HEK293 (cell line): ENCODE measurements around the gene ADAM19.

Experiments
- CTCF ChIA-PET: fragments of 350-600 bp; formaldehyde crosslinking; extraction: SDS; loops from one replicate; lab custom pipeline; 2021; ENCODE audit warnings: antibody characterized with exemption; lab: Yijun Ruan, JAX
- POLR2A ChIA-PET: fragments of 300-600 bp; formaldehyde crosslinking; extraction: SDS; loops from one replicate; lab custom pipeline; 2020; ENCODE audit warnings: antibody characterized with exemption, inconsistent platforms; lab: Yijun Ruan, JAX
- H3K27ac ChIP-seq: fragments of 200-500 bp; sonication (Bioruptor generic); 2 replicates; pipeline ENCODE4 v1.5.1; 2014; ENCODE audit warnings: low read depth, low read length, control low read depth, inconsistent platforms; ENCODE audit errors: extremely low read depth
- H3K36me3 ChIP-seq, 2 experiments: fragments of 200-500 bp in 1 of 2; sonication (Bioruptor generic) in 1 of 2; 1 replicate in 1 of 2; 2 replicates in 1 of 2; pipeline ENCODE4 v1.5.1; 2014 to 2017; ENCODE audit warnings: inconsistent platforms in 2 of 2, low read length in 2 of 2; ENCODE audit not compliant: control insufficient read depth in 2 of 2, insufficient read depth in 1 of 2
- H3K4me1 ChIP-seq: fragments of 200-500 bp; sonication (Bioruptor generic); 2 replicates; pipeline ENCODE4 v1.5.1; 2014; ENCODE audit warnings: mild to moderate bottlenecking, low read length, inconsistent platforms; ENCODE audit not compliant: control insufficient read depth, insufficient read depth
- H3K4me3 ChIP-seq: 2 replicates; pipeline ENCODE4 v1.5.1; 2011; ENCODE audit warnings: low read depth, mild to moderate bottlenecking, control low read depth, low read length, moderate library complexity
- H3K9me3 ChIP-seq: fragments of 200-500 bp; sonication (Bioruptor generic); 2 replicates; pipeline ENCODE4 v1.5.1; 2014; ENCODE audit warnings: low read depth, low read length, inconsistent platforms; ENCODE audit not compliant: control insufficient read depth, insufficient read depth
- GFI1B ChIP-seq: fragments of 450-650 bp; formaldehyde crosslinking; IDR thresholded peaks from 2 replicates; pipeline ENCODE4 v1.5.1; 2016; ENCODE audit warnings: missing biosample characterization, missing genetic modification characterization
- GLIS1 ChIP-seq: fragments of 450-650 bp; formaldehyde crosslinking; IDR thresholded peaks from 2 replicates; pipeline ENCODE4 v1.5.1; 2016; ENCODE audit warnings: missing biosample characterization, missing genetic modification characterization
- KLF16 ChIP-seq: fragments of 450-650 bp; formaldehyde crosslinking; IDR thresholded peaks from 2 replicates; pipeline ENCODE4 v1.5.1; 2017; ENCODE audit warnings: missing biosample characterization, missing genetic modification characterization
- OSR2 ChIP-seq: fragments of 450-650 bp; formaldehyde crosslinking; IDR thresholded peaks from 2 replicates; pipeline ENCODE4 v1.5.1; 2016; ENCODE audit warnings: missing biosample characterization, missing genetic modification characterization
- OVOL3 ChIP-seq: fragments of 450-650 bp; formaldehyde crosslinking; IDR thresholded peaks from 2 replicates; pipeline ENCODE4 v1.5.1; 2016; ENCODE audit warnings: missing biosample characterization, missing genetic modification characterization
- REPIN1 ChIP-seq: fragments of 450-650 bp; formaldehyde crosslinking; IDR thresholded peaks from 2 replicates; pipeline ENCODE4 v1.5.1; 2017; ENCODE audit warnings: missing biosample characterization, missing genetic modification characterization, low read depth
- SALL2 ChIP-seq: fragments of 450-650 bp; formaldehyde crosslinking; IDR thresholded peaks from 2 replicates; pipeline ENCODE4 v1.5.0; 2017; ENCODE audit warnings: missing biosample characterization, mild to moderate bottlenecking, missing genetic modification characterization, borderline replicate concordance
- ZBTB20 ChIP-seq: fragments of 450-650 bp; formaldehyde crosslinking; IDR thresholded peaks from 2 replicates; pipeline ENCODE4 v1.5.1; 2016; ENCODE audit warnings: missing biosample characterization, missing genetic modification characterization
- ZBTB21 ChIP-seq: fragments of 450-650 bp; formaldehyde crosslinking; IDR thresholded peaks from 2 replicates; pipeline ENCODE4 v1.5.1; 2017; ENCODE audit warnings: missing biosample characterization, missing genetic modification characterization
- ZBTB7A ChIP-seq: fragments of 450-650 bp; formaldehyde crosslinking; IDR thresholded peaks from 2 replicates; pipeline ENCODE4 v1.5.1; 2016; ENCODE audit warnings: low read depth, missing biosample characterization, missing genetic modification characterization
- ZEB2 ChIP-seq: fragments of 450-650 bp; formaldehyde crosslinking; IDR thresholded peaks from 2 replicates; pipeline ENCODE4 v1.5.1; 2016; ENCODE audit warnings: missing biosample characterization, missing genetic modification characterization
- ZFP41 ChIP-seq: fragments of 450-650 bp; formaldehyde crosslinking; IDR thresholded peaks from 2 replicates; pipeline ENCODE4 v1.5.1; 2016; ENCODE audit warnings: missing biosample characterization, missing genetic modification characterization, borderline replicate concordance
- ZNF133 ChIP-seq: fragments of 450-650 bp; formaldehyde crosslinking; IDR thresholded peaks from 2 replicates; pipeline ENCODE4 v1.5.1; 2016; ENCODE audit warnings: missing biosample characterization, missing genetic modification characterization
- ZNF146 ChIP-seq: fragments of 450-650 bp; formaldehyde crosslinking; IDR thresholded peaks from 2 replicates; pipeline ENCODE4 v1.5.1; 2016; ENCODE audit warnings: missing biosample characterization, missing genetic modification characterization
- ZNF157 ChIP-seq: fragments of 450-650 bp; formaldehyde crosslinking; IDR thresholded peaks from 2 replicates; pipeline ENCODE4 v1.5.1; 2016; ENCODE audit warnings: missing biosample characterization, missing genetic modification characterization
- ZNF223 ChIP-seq: fragments of 450-650 bp; formaldehyde crosslinking; IDR thresholded peaks from 2 replicates; pipeline ENCODE4 v1.5.1; 2016; ENCODE audit warnings: missing biosample characterization, missing genetic modification characterization
- ZNF274 ChIP-seq, 2 experiments: fragments of 200-500 bp in 1 of 2; fragments of 450-650 bp in 1 of 2; sonication (Bioruptor generic) in 1 of 2; formaldehyde crosslinking in 1 of 2; IDR thresholded peaks; 2 replicates each; pipeline versions ENCODE4 v1.5.1 to v1.6.1; 2014 to 2016; ENCODE audit warnings: borderline replicate concordance in 1 of 2, inconsistent platforms in 1 of 2, low read length in 1 of 2, missing biosample characterization in 1 of 2, missing genetic modification characterization in 1 of 2
- ZNF514 ChIP-seq: fragments of 450-650 bp; formaldehyde crosslinking; IDR thresholded peaks from 2 replicates; pipeline ENCODE4 v1.5.1; 2016; ENCODE audit warnings: missing biosample characterization, missing genetic modification characterization
- ZNF518A ChIP-seq: fragments of 450-650 bp; formaldehyde crosslinking; conservative IDR thresholded peaks from 2 replicates; pipeline ENCODE4 v1.5.1; 2016; ENCODE audit warnings: low read depth, missing biosample characterization, missing genetic modification characterization
- ZNF555 ChIP-seq: fragments of 450-650 bp; formaldehyde crosslinking; conservative IDR thresholded peaks from 2 replicates; pipeline ENCODE4 v1.5.1; 2017; ENCODE audit warnings: missing biosample characterization, mild to moderate bottlenecking, missing genetic modification characterization, inconsistent platforms
- ZNF571 ChIP-seq: fragments of 450-650 bp; formaldehyde crosslinking; IDR thresholded peaks from 2 replicates; pipeline ENCODE4 v1.5.0; 2017; ENCODE audit warnings: missing biosample characterization, missing genetic modification characterization
- ZNF596 ChIP-seq: fragments of 450-650 bp; IDR thresholded peaks from 2 replicates; pipeline ENCODE4 v1.5.0; 2018; ENCODE audit warnings: missing biosample characterization, mild to moderate bottlenecking, missing genetic modification characterization, moderate library complexity
- ZNF610 ChIP-seq: fragments of 450-650 bp; formaldehyde crosslinking; IDR thresholded peaks from 2 replicates; pipeline ENCODE4 v1.5.1; 2016; ENCODE audit warnings: missing biosample characterization, missing genetic modification characterization, borderline replicate concordance
- ZNF701 ChIP-seq: fragments of 450-650 bp; formaldehyde crosslinking; IDR thresholded peaks from 2 replicates; pipeline ENCODE4 v1.5.1; 2016; ENCODE audit warnings: missing biosample characterization, missing genetic modification characterization
- ZNF768 ChIP-seq: fragments of 450-650 bp; formaldehyde crosslinking; IDR thresholded peaks from 2 replicates; pipeline ENCODE4 v1.5.1; 2018; ENCODE audit warnings: missing biosample characterization, mild to moderate bottlenecking, missing genetic modification characterization
- ZSCAN23 ChIP-seq: fragments of 450-650 bp; formaldehyde crosslinking; IDR thresholded peaks from 2 replicates; pipeline ENCODE4 v1.5.1; 2016; ENCODE audit warnings: missing biosample characterization, missing genetic modification characterization
- TF ChIP-seq, protein P1 (sequence below): fragments of 450-650 bp; formaldehyde crosslinking; IDR thresholded peaks from 2 replicates; pipeline ENCODE4 v1.5.1; 2017; ENCODE audit warnings: missing biosample characterization, missing genetic modification characterization
- TF ChIP-seq, protein P2 (sequence below): fragments of 450-650 bp; formaldehyde crosslinking; IDR thresholded peaks from 2 replicates; pipeline ENCODE4 v1.5.1; 2017; ENCODE audit warnings: missing biosample characterization, missing genetic modification characterization

The ADAM19 gene

DNA sequence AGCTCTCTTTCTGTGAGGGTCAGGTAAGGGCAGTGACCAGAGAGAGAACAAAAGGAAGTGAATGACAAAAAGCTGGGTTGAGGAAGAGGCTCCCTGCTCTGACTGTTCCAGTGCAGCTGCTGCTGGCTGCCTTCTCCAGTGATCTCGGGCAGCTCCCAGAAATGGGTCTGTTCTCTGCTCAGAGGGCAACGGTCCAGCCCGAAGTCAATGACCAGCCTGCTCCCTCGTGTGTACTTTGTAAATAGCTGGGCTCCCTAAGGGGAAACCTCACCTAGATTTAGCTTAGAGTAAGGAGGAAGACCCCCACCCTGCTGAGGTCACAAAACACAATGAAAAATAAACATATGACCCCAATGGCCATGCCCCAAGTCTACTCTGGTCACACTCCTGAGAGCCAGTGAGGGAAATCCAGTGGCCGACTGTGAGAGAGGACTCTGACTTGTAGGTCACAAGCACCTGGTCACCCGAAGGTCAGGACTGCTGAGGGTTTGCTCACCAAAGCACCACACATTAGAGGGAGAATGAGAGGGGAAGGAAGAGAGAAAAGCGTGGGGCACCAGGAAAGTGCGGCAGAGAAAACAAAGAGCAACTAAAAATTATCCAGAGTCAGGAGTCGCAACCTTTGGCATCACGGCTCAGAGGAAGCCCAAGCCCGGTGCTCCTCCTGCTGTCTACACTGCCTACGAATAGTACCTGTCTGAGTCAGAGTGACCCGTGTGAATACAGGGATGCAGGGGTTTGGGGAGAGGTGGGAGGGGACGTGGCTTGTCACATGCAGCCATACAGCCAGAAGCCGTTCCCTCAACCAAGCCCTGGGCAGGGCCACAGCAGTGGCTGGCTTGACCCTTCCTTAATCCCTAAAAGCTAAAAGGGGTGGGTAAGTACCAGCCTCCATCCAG lies 95.7 kb downstream of the ADAM19 start:
- no peaks in the 10 kb centered on the region for H3K4me1 ChIP-seq
- no peaks in the 10 kb centered on the region for H3K36me3 ChIP-seq
- H3K27ac ChIP-seq, result no peak overlapping the region
- no peak for TF ChIP-seq GFI1B
- no peak for TF ChIP-seq ZBTB20
- TF ChIP-seq ZEB2 (tag by site-specific recombination), result no peak
- TF ChIP-seq ZBTB21 (tag by site-specific recombination), result no peak
- TF ChIP-seq ZNF514 (tag by site-specific recombination), result no peak
- TF ChIP-seq KLF16, result no peak
- no peak for TF ChIP-seq ZNF555
- TF ChIP-seq ZNF596 (tag by site-specific recombination), result no peak
- TF ChIP-seq ZFP41 (tag by site-specific recombination), result no peak
- TF ChIP-seq ZNF274 (IDR thresholded peaks at IDR 0.05; ENCODE audit: low read length), result no peak
- TF ChIP-seq ZNF274 (tag by site-specific recombination; IDR thresholded peaks at IDR 0.05; ENCODE audit: borderline replicate concordance), result no peak
- TF ChIP-seq ZSCAN23 (tag by site-specific recombination), result no peak
- TF ChIP-seq ZNF701 (tag by site-specific recombination), result no peak
- no peak for TF ChIP-seq SALL2
- TF ChIP-seq ZNF146 (tag by site-specific recombination), result no peak
- TF ChIP-seq ZNF518A (tag by site-specific recombination), result no peak
- TF ChIP-seq ZNF133, result no peak
- TF ChIP-seq, all 188 proteins: peak for 0
- CTCF ChIA-PET, result interaction anchor here (1.0 to 2.2 kb wide), 4 partner anchors 8 to 151 kb away, joined by 3 to 12 read pairs (median 5); no protein-coding TSS in a partner anchor
- H3K4me3 ChIP-seq, result no peak overlapping the region
- no peaks in the 10 kb centered on the region for H3K9me3 ChIP-seq
- POLR2A ChIA-PET, result no interaction called here

DNA sequence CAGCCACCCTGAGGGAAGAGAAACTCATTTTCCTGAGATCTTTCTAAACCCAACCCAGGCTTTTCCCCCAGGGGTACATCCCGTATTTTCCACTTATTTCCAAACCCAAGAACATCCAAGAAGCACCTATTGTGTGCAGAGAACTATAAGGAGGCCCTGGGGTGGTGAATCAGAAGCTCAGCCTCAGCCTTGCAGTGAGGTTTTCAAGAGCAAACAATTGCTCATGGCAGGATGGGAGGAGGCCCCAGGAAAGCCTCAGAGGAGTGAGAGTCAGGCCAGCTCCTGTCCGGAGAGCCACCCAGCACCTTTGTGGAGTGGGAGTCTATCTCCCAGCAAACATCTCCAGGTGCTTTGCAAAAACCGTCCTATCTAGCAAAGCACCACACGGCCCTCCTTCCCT lies 96.4 kb downstream of the ADAM19 start:
- H3K9me3 ChIP-seq, result no peaks in the 10 kb centered on the region
- no peaks in the 10 kb centered on the region for H3K36me3 ChIP-seq
- H3K4me3 ChIP-seq, result no peak overlapping the region
- ChIA-PET POLR2A (no interaction called here), CTCF (interaction anchor here (0.6 to 3.5 kb wide), 3 partner anchors 48 to 239 kb away, joined by 3 to 15 read pairs (median 4); no protein-coding TSS in a partner anchor)
- no peaks in the 10 kb centered on the region for H3K4me1 ChIP-seq
- H3K27ac ChIP-seq, result no peak overlapping the region
- TF ChIP-seq, protein P1, sequence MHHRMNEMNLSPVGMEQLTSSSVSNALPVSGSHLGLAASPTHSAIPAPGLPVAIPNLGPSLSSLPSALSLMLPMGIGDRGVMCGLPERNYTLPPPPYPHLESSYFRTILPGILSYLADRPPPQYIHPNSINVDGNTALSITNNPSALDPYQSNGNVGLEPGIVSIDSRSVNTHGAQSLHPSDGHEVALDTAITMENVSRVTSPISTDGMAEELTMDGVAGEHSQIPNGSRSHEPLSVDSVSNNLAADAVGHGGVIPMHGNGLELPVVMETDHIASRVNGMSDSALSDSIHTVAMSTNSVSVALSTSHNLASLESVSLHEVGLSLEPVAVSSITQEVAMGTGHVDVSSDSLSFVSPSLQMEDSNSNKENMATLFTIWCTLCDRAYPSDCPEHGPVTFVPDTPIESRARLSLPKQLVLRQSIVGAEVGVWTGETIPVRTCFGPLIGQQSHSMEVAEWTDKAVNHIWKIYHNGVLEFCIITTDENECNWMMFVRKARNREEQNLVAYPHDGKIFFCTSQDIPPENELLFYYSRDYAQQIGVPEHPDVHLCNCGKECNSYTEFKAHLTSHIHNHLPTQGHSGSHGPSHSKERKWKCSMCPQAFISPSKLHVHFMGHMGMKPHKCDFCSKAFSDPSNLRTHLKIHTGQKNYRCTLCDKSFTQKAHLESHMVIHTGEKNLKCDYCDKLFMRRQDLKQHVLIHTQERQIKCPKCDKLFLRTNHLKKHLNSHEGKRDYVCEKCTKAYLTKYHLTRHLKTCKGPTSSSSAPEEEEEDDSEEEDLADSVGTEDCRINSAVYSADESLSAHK (tag by site-specific recombination), result no peak
- TF ChIP-seq, protein P2, sequence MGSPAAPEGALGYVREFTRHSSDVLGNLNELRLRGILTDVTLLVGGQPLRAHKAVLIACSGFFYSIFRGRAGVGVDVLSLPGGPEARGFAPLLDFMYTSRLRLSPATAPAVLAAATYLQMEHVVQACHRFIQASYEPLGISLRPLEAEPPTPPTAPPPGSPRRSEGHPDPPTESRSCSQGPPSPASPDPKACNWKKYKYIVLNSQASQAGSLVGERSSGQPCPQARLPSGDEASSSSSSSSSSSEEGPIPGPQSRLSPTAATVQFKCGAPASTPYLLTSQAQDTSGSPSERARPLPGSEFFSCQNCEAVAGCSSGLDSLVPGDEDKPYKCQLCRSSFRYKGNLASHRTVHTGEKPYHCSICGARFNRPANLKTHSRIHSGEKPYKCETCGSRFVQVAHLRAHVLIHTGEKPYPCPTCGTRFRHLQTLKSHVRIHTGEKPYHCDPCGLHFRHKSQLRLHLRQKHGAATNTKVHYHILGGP (tag by site-specific recombination), result no peak
- TF ChIP-seq OSR2, result no peak
- TF ChIP-seq ZBTB7A, result no peak
- no peak for TF ChIP-seq GLIS1 (tag by site-specific recombination)
- no peak for TF ChIP-seq ZNF223
- no peak for TF ChIP-seq OVOL3
- no peak for TF ChIP-seq REPIN1
- no peak for TF ChIP-seq ZNF571 (tag by site-specific recombination)
- TF ChIP-seq ZNF610 (tag by site-specific recombination), result no peak
- TF ChIP-seq ZNF157, result no peak
- TF ChIP-seq ZNF768, result no peak
